H1 (cell line): Measurements from ENCODE around the gene CLN5. TPM values are rescaled to one million over a fixed set of nuclear protein-coding genes. Genes with fewer than 3 reads are reported as not detected.

Experiments
- CTCF ChIA-PET: fragments of 300-600 bp; sonication (Branson Sonifier 250); formaldehyde crosslinking; loops from one replicate; lab custom pipeline; 2021; ENCODE audit not compliant: partially characterized antibody; lab: Charles Lee
- POLR2A ChIA-PET: fragments of 300-600 bp; sonication (Branson Sonifier 250); formaldehyde crosslinking; loops from one replicate; lab custom pipeline; 2021; ENCODE audit warnings: inconsistent platforms; ENCODE audit not compliant: partially characterized antibody; lab: Charles Lee
- DNase-seq, 2 experiments: peaks; one replicate each; pipeline versions ENCODE4 v3.0.0 to v3.0.0-alpha.2; 2010 to 2022; ENCODE audit warnings: low spot score in 2 of 2, low read depth in 1 of 2, mixed read lengths in 1 of 2
- FAIRE-seq: peaks from 2 replicates; lab custom pipeline; 2011; peaks lifted over from hg19 to GRCh38; lab: Jason Lieb, UNC
- H2AFZ ChIP-seq: 2 replicates; pipeline ENCODE4 v1.8.1; 2012; ENCODE audit warnings: low read length, inconsistent platforms
- H2AK5ac ChIP-seq: 2 replicates; pipeline ENCODE4 v1.6.1; 2013; ENCODE audit warnings: low read depth, low read length
- H2BK120ac ChIP-seq: replicated peaks from 2 replicates; pipeline ENCODE3; 2013; ENCODE audit warnings: low read depth, low read length, inconsistent platforms
- H2BK12ac ChIP-seq: 2 replicates; pipeline ENCODE4 v1.6.1; 2013; ENCODE audit warnings: low read depth, low read length
- H2BK15ac ChIP-seq: 2 replicates; pipeline ENCODE4 v1.6.1; 2013; ENCODE audit warnings: low read length
- H2BK20ac ChIP-seq: 2 replicates; pipeline ENCODE4 v1.6.1; 2013; ENCODE audit warnings: low read length
- H2BK5ac ChIP-seq: 2 replicates; pipeline ENCODE4 v1.6.1; 2013; ENCODE audit warnings: low read depth, low read length
- H3K14ac ChIP-seq: 2 replicates; pipeline ENCODE4 v1.6.1; 2013; ENCODE audit warnings: inconsistent platforms; ENCODE audit not compliant: insufficient read length
- H3K18ac ChIP-seq: 2 replicates; pipeline ENCODE4 v1.6.1; 2013; ENCODE audit warnings: low read length; ENCODE audit errors: extremely low read depth
- H3K23ac ChIP-seq: 2 replicates; pipeline ENCODE4 v1.6.1; 2013; ENCODE audit warnings: inconsistent platforms; ENCODE audit not compliant: insufficient read length
- H3K23me2 ChIP-seq: 2 replicates; pipeline ENCODE4 v1.6.1; 2013; ENCODE audit warnings: low read depth, low read length
- H3K27ac ChIP-seq: 2 replicates; pipeline ENCODE4 v1.6.1; 2011; ENCODE audit warnings: low read depth, low read length, inconsistent platforms
- H3K27me3 ChIP-seq, 4 experiments: replicated peaks in 1 of 4; 1 replicate in 1 of 4; 2 replicates in 3 of 4; pipeline versions ENCODE4 v1.6.1 to v1.8.1; 2011 to 2013; ENCODE audit warnings: low read length in 3 of 4, mild to moderate bottlenecking in 3 of 4, inconsistent platforms in 2 of 4, mixed read lengths in 2 of 4, moderate library complexity in 1 of 4; ENCODE audit not compliant: control insufficient read depth in 3 of 4, insufficient read depth in 3 of 4; ENCODE audit errors: extremely low read depth in 1 of 4
- H3K36me3 ChIP-seq, 4 experiments: 2 replicates each; pipeline versions ENCODE4 v1.6.1 to v1.8.1; 2011 to 2013; ENCODE audit warnings: mild to moderate bottlenecking in 4 of 4, low read length in 3 of 4, moderate library complexity in 2 of 4, control low read depth in 1 of 4, inconsistent platforms in 1 of 4; ENCODE audit not compliant: insufficient read depth in 4 of 4, control insufficient read depth in 2 of 4
- H3K4ac ChIP-seq: replicated peaks from 2 replicates; pipeline ENCODE3; 2013; ENCODE audit warnings: low read length, low read depth, mixed read lengths, inconsistent platforms; ENCODE audit not compliant: insufficient read length
- H3K4me1 ChIP-seq, 4 experiments: replicated peaks in 1 of 4; 1 replicate in 1 of 4; 2 replicates in 3 of 4; pipeline versions ENCODE4 v1.6.1 to v1.8.1; 2011 to 2013; ENCODE audit warnings: low read length in 3 of 4, inconsistent platforms in 2 of 4, mixed read lengths in 1 of 4; ENCODE audit not compliant: insufficient read depth in 4 of 4, control insufficient read depth in 3 of 4
- H3K4me2 ChIP-seq, 2 experiments: 2 replicates each; pipeline versions ENCODE4 v1.6.1 to v1.8.1; 2011 to 2013; ENCODE audit warnings: low read depth in 2 of 2, low read length in 2 of 2, control low read depth in 1 of 2, inconsistent platforms in 1 of 2, mild to moderate bottlenecking in 1 of 2; ENCODE audit not compliant: insufficient read depth in 1 of 2
- H3K4me3 ChIP-seq, 4 experiments: fragments of 200-600, 300-600 bp in 1 of 4; sonication (generic), shearing (Covaris generic), sonication (Bioruptor Twin) in 1 of 4; 2 replicates each; pipeline versions ENCODE4 v1.5.1 to v1.8.1; 2011 to 2016; ENCODE audit warnings: low read length in 4 of 4, low read depth in 3 of 4, control low read depth in 2 of 4, inconsistent platforms in 2 of 4, mild to moderate bottlenecking in 2 of 4, mixed read lengths in 1 of 4, moderate library complexity in 1 of 4; ENCODE audit not compliant: insufficient read depth in 2 of 4; ENCODE audit errors: extremely low read depth in 1 of 4
- H3K56ac ChIP-seq: replicated peaks from 2 replicates; pipeline ENCODE3; 2013; ENCODE audit warnings: low read depth, mild to moderate bottlenecking, mixed read lengths, low read length, inconsistent platforms; ENCODE audit not compliant: insufficient read length
- H3K79me1 ChIP-seq: 2 replicates; pipeline ENCODE4 v1.6.1; 2013; ENCODE audit warnings: low read depth, low read length, control low read depth
- H3K79me2 ChIP-seq, 2 experiments: 2 replicates each; pipeline versions ENCODE4 v1.6.1 to v1.8.1; 2012 to 2013; ENCODE audit warnings: low read length in 2 of 2, mild to moderate bottlenecking in 2 of 2, inconsistent platforms in 1 of 2; ENCODE audit not compliant: insufficient read depth in 2 of 2, control insufficient read depth in 1 of 2
- H3K9ac ChIP-seq, 4 experiments: replicated peaks in 1 of 4; 1 replicate in 1 of 4; 2 replicates in 3 of 4; pipeline versions ENCODE4 v1.6.1 to v1.8.1; 2011 to 2013; ENCODE audit warnings: low read depth in 3 of 4, low read length in 3 of 4, control low read depth in 2 of 4, mild to moderate bottlenecking in 2 of 4, moderate library complexity in 2 of 4, inconsistent platforms in 1 of 4; ENCODE audit errors: extremely low read depth in 1 of 4
- H3K9me3 ChIP-seq, 2 experiments: 2 replicates each; pipeline versions ENCODE4 v1.6.1 to v1.8.1; 2012 to 2013; ENCODE audit warnings: mild to moderate bottlenecking in 2 of 2, moderate library complexity in 2 of 2, control low read depth in 1 of 2, inconsistent platforms in 1 of 2, low read depth in 1 of 2, low read length in 1 of 2, mixed read lengths in 1 of 2; ENCODE audit not compliant: insufficient read depth in 2 of 2
- H4K20me1 ChIP-seq, 2 experiments: replicated peaks in 1 of 2; 2 replicates each; pipeline versions ENCODE3 to v1.8.1; 2011 to 2013; ENCODE audit warnings: inconsistent platforms in 2 of 2, low read length in 2 of 2, mild to moderate bottlenecking in 1 of 2; ENCODE audit not compliant: insufficient read depth in 2 of 2, control insufficient read depth in 1 of 2
- H4K5ac ChIP-seq: 2 replicates; pipeline ENCODE4 v1.6.1; 2013; ENCODE audit warnings: low read length, low read depth, mixed read lengths, inconsistent platforms; ENCODE audit not compliant: insufficient read length
- H4K8ac ChIP-seq: 2 replicates; pipeline ENCODE4 v1.8.0; 2013; ENCODE audit warnings: mild to moderate bottlenecking, moderate library complexity, low read length, inconsistent platforms; ENCODE audit not compliant: insufficient read depth; ENCODE audit errors: extremely low read depth
- H4K91ac ChIP-seq: replicated peaks from 2 replicates; pipeline ENCODE3; 2013; ENCODE audit warnings: low read length, mixed read lengths, inconsistent platforms; ENCODE audit not compliant: insufficient read length
- MAX ChIP-seq: IDR thresholded peaks from 2 replicates; pipeline ENCODE4 v1.6.1; 2012; ENCODE audit warnings: inconsistent platforms
- SAP30 ChIP-seq: fragments of 300-600 bp; sonication (generic); IDR thresholded peaks from 2 replicates; pipeline ENCODE4 v1.7.1; 2012; ENCODE audit warnings: low read length, moderate library complexity, mild to moderate bottlenecking, inconsistent platforms; ENCODE audit not compliant: insufficient read depth, insufficient replicate concordance
- WGBS, 2 experiments: shearing (Covaris generic) in 1 of 2; methylation state at CpG; one replicate each; pipeline versions ENCODE4 v1.1.6 to v1.1.7; 2013 to 2015; ENCODE audit warnings: low lambda C conversion rate in 2 of 2, mixed read lengths in 2 of 2, inconsistent platforms in 1 of 2, low coverage in 1 of 2, missing lambda C conversion rate in 1 of 2; ENCODE audit not compliant: insufficient replicate concordance in 2 of 2, insufficient coverage in 1 of 2, insufficient read length in 1 of 2; ENCODE audit errors: extremely low coverage in 1 of 2, missing lambda C conversion rate in 1 of 2; 5-methylcytosine and 5-hydroxymethylcytosine counted together
- polyA plus RNA-seq, 7 experiments: library from polyadenylated mRNA; depleted of rRNA in 3 of 7; stranded (reverse) in 5 of 7; unstranded in 2 of 7; fragments of >200 nt in 5 of 7; fragments of 200-250 nt in 2 of 7; gene quantifications; 1 replicate in 5 of 7; 2 replicates in 1 of 7; 4 replicates in 1 of 7; pipeline versions ENCODE4 v1.2.1 to v1.2.3, GENCODE V29; 2011 to 2013; ENCODE audit warnings: missing spikeins in 2 of 7, mixed read lengths in 2 of 7
- total RNA-seq: library from RNA; stranded (reverse); fragmentation: NEBNext Ultra II Directional; extraction: Animal tissue kit (Norgen Biotek cat#: 25700); gene quantifications from 2 replicates; pipeline ENCODE4 v1.2.1, GENCODE V29; 2021

CLN5 gene
- total and polyA plus RNA-seq, 2 of the 8 experiments (the other 6 are each of a cell fraction or from before 2014, with no cell fraction given), result 5.3 to 10.1 TPM

DNA sequence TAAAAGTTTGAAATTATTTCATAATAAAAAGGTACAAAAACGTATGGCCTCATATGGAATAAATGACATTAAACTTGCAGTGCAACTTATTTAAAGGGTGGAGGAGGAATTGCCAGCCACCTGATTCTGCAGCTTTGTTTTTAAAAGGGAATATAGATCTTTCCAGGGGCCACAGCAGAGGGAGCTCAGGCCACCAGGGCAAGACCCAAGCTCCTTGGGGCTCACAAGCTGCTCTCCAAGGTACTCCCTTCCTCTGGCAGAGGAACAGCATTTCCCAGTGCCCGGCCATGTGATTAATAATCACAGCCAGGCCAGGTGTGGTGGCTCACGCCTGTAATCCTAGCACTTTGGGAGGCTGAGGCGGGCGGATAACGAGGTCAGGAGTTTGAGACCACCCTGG, 37.3 kb upstream of the CLN5 start:
- no peak overlapping the region for H2AK5ac ChIP-seq
- H3K4ac ChIP-seq, result no peak overlapping the region
- H4K20me1 ChIP-seq, result no peaks in the 10 kb centered on the region
- H3K56ac ChIP-seq, result no peak overlapping the region
- no peaks in the 10 kb centered on the region for H3K79me1 ChIP-seq
- CTCF ChIA-PET, result no interaction called here
- H3K23me2 ChIP-seq, result no peaks in the 10 kb centered on the region
- no peak overlapping the region for H2BK15ac ChIP-seq
- H2BK5ac ChIP-seq, result no peak overlapping the region
- H3K79me2 ChIP-seq, result no peaks in the 10 kb centered on the region
- H4K5ac ChIP-seq, result no peak overlapping the region
- no peak overlapping the region for H2BK20ac ChIP-seq
- H2BK120ac ChIP-seq, result no peak overlapping the region
- no peak for FAIRE-seq
- H3K23ac ChIP-seq, result no peak overlapping the region
- H3K18ac ChIP-seq, result no peak overlapping the region
- H4K8ac ChIP-seq, result no peak overlapping the region
- H3K27ac ChIP-seq, result no peak overlapping the region
- no peak overlapping the region for H3K4me2 ChIP-seq
- 90% methylated on average over 6 of the region's 6 CpGs; no CpG with 5 or more reads in 1 of the 2 experiments for WGBS, 2 experiments
- no peak overlapping the region for H2AFZ ChIP-seq
- H2BK12ac ChIP-seq, result no peak overlapping the region
- TF ChIP-seq SAP30 (no peak), MAX (0 out of 2 replicates have a peak, but pooled peaks have one; percentile 10)
- TF ChIP-seq, all 59 proteins: peak for 1
- Histone ChIP-seq H4K91ac (no peak overlapping the region), H3K27me3 (peaks cover 0 to 1% (median 0%) of the 10 kb centered on the region in 4 experiments; a peak in 1 of 7 replicates), H3K4me1 (no peaks in the 10 kb centered on the region), H3K9ac (no peak overlapping the region), H3K4me3 (no peak overlapping the region), H3K36me3 (no peaks in the 10 kb centered on the region), H3K14ac (no peak overlapping the region), H3K9me3 (peaks cover 5 to 6% of the 10 kb centered on the region in 2 experiments; a peak in 2 of 4 replicates)
- no peak for DNase-seq
- POLR2A ChIA-PET, result no interaction called here
